ENCODE measurements around the gene PI16.

DNA sequence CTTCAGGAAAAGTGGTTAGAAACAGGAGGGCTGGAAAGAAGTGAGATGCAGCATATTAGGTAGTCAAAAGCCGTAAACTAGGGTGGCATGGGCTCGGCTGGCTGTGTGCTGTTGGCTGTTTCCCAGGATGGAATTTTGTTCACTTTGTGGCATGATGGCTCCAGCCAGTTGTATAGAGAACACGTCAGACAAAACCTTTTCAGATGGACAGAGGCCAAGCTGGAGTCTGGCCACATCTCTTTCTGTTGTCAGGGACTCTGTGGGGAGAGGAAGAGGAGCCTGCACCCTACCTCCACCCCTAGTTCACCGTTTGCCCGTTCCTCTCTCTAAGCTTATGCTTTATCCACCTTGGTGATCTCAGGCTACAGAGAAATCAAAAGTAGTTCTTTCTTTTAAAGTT is 46.8 kb upstream of the PI16 start:
- TF ChIP-seq, protein P1, sequence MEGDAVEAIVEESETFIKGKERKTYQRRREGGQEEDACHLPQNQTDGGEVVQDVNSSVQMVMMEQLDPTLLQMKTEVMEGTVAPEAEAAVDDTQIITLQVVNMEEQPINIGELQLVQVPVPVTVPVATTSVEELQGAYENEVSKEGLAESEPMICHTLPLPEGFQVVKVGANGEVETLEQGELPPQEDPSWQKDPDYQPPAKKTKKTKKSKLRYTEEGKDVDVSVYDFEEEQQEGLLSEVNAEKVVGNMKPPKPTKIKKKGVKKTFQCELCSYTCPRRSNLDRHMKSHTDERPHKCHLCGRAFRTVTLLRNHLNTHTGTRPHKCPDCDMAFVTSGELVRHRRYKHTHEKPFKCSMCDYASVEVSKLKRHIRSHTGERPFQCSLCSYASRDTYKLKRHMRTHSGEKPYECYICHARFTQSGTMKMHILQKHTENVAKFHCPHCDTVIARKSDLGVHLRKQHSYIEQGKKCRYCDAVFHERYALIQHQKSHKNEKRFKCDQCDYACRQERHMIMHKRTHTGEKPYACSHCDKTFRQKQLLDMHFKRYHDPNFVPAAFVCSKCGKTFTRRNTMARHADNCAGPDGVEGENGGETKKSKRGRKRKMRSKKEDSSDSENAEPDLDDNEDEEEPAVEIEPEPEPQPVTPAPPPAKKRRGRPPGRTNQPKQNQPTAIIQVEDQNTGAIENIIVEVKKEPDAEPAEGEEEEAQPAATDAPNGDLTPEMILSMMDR (conservative IDR thresholded peaks at IDR 0.05; ENCODE audit: low read depth, low read length) = no peak
- TF ChIP-seq EZH2 (IDR thresholded peaks at IDR 0.05; ENCODE audit: low read length, unreplicated experiment) = no peak

Measured in PC-3 (cell line).